Endodermal cell (in vitro differentiated cells): Measurements from ENCODE around the gene APBB1IP. TPM values are rescaled to one million over a fixed set of nuclear protein-coding genes. Genes with fewer than 3 reads are reported as not detected.

ENCODE experiments used
- DNase-seq: peaks from one replicate; pipeline ENCODE4 v3.0.0-alpha.2; 2017
- H3K27ac ChIP-seq: 2 replicates; pipeline ENCODE4 v1.5.1; 2013; ENCODE audit warnings: mild to moderate bottlenecking, low read depth, low read length, moderate library complexity
- H3K27me3 ChIP-seq: 2 replicates; pipeline ENCODE4 v1.6.1; 2013; ENCODE audit warnings: mild to moderate bottlenecking, low read length, moderate library complexity; ENCODE audit not compliant: insufficient read depth, control insufficient read depth, poor library complexity, severe bottlenecking
- H3K36me3 ChIP-seq: 2 replicates; pipeline ENCODE4 v1.7.0; 2013; ENCODE audit warnings: mild to moderate bottlenecking, low read length, moderate library complexity; ENCODE audit not compliant: control insufficient read depth, insufficient read depth
- H3K4me1 ChIP-seq: one replicate; pipeline ENCODE4 v1.7.0; 2013; ENCODE audit warnings: low read length; ENCODE audit not compliant: control insufficient read depth, insufficient read depth
- H3K4me3 ChIP-seq: 2 replicates; pipeline ENCODE4 v1.5.1; 2013; ENCODE audit warnings: mild to moderate bottlenecking, low read length, moderate library complexity
- H3K9ac ChIP-seq: 2 replicates; pipeline ENCODE4 v1.6.1; 2013; ENCODE audit warnings: mild to moderate bottlenecking, low read length, moderate library complexity; ENCODE audit not compliant: poor library complexity, severe bottlenecking; ENCODE audit errors: extremely low read depth
- H3K9me3 ChIP-seq: 2 replicates; pipeline ENCODE4 v1.6.1; 2013; ENCODE audit warnings: mild to moderate bottlenecking, low read length, moderate library complexity; ENCODE audit not compliant: control insufficient read depth
- H3K27ac Mint-ChIP-seq: 2 replicates; pipeline ENCODE4 v1.8.0; 2020; ENCODE audit warnings: mixed read lengths
- H3K27me3 Mint-ChIP-seq: 2 replicates; pipeline ENCODE4 v1.8.0; 2021; ENCODE audit warnings: mild to moderate bottlenecking, mixed read lengths; ENCODE audit not compliant: insufficient read depth
- H3K36me3 Mint-ChIP-seq: 2 replicates; pipeline ENCODE4 v1.8.0; 2020; ENCODE audit warnings: low read depth, mixed read lengths
- H3K4me1 Mint-ChIP-seq: 2 replicates; pipeline ENCODE4 v1.8.0; 2020; ENCODE audit warnings: mixed read lengths
- H3K4me3 Mint-ChIP-seq: 2 replicates; pipeline ENCODE4 v1.8.0; 2020; ENCODE audit warnings: mild to moderate bottlenecking, moderate library complexity, mixed read lengths
- H3K9me3 Mint-ChIP-seq: 2 replicates; pipeline ENCODE4 v1.8.0; 2020; ENCODE audit warnings: mild to moderate bottlenecking, mixed read lengths
- WGBS, 2 experiments: methylation state at CpG; one replicate each; pipeline versions ENCODE4 v1.1.5 to v1.1.7; 2013; ENCODE audit warnings: missing lambda C conversion rate in 2 of 2, mixed read lengths in 1 of 2; ENCODE audit not compliant: insufficient coverage in 1 of 2, insufficient read length in 1 of 2; 5-methylcytosine and 5-hydroxymethylcytosine counted together
- total RNA-seq, 2 donors: library from RNA; stranded (reverse); fragmentation: NEBNext Ultra II Directional in 1 of 2; extraction: Animal tissue kit (Norgen Biotek cat#: 25700) in 1 of 2; gene quantifications; 2 replicates in 1 of 2; 3 replicates in 1 of 2; pipeline ENCODE4 v1.2.1, GENCODE V29; 2021
- TF ChIP-seq, protein P1 (sequence below): fragments of 200-600 bp; sonication (generic); conservative IDR thresholded peaks from 2 replicates; pipeline ENCODE4 v1.5.0; 2021; ENCODE audit warnings: antibody characterized with exemption, mild to moderate bottlenecking

APBB1IP gene
- total RNA-seq, 2 donors from 2014 or later: 0.24 TPM

DNA sequence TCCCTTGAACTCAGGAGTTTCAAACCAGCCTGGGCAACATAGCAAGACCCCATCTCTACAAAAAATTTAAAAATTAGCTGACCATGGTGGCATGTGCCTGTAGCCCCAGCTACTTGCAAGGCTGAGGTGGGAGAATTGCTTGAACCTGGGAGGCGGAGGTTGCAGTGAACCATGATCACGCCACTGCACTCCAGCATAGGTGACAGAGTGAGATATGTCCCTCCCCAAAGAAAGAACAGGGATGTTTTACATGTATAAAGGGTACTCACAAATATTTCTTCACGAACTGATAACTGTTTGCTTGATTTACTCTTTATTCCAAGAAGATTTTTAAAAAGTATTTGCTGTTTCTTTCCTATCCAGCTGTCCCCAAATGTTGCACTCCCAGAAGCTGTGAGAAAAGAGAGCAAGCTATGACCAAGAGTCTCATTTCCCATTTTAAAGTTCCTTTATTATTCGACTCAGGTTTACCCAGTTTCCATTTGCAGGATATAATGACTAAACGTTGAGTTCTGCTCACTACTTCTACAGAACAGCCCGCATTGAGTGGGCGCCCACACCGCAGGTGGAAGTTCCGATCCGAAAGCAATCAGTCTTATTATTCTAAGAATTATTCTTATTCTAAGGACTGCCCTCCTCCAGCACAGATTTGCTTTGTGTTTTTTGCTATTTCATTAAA, 90.7 kb downstream of the APBB1IP start:
- H3K27ac Mint-ChIP-seq: no peak overlapping the region
- no peaks in the 10 kb centered on the region for H3K9me3 Mint-ChIP-seq
- H3K27ac ChIP-seq: no peak overlapping the region
- TF ChIP-seq, protein P1, sequence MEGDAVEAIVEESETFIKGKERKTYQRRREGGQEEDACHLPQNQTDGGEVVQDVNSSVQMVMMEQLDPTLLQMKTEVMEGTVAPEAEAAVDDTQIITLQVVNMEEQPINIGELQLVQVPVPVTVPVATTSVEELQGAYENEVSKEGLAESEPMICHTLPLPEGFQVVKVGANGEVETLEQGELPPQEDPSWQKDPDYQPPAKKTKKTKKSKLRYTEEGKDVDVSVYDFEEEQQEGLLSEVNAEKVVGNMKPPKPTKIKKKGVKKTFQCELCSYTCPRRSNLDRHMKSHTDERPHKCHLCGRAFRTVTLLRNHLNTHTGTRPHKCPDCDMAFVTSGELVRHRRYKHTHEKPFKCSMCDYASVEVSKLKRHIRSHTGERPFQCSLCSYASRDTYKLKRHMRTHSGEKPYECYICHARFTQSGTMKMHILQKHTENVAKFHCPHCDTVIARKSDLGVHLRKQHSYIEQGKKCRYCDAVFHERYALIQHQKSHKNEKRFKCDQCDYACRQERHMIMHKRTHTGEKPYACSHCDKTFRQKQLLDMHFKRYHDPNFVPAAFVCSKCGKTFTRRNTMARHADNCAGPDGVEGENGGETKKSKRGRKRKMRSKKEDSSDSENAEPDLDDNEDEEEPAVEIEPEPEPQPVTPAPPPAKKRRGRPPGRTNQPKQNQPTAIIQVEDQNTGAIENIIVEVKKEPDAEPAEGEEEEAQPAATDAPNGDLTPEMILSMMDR: no peak
- no peaks in the 10 kb centered on the region for H3K27me3 Mint-ChIP-seq
- H3K4me3 ChIP-seq: no peak overlapping the region
- H3K27me3 ChIP-seq: no peaks in the 10 kb centered on the region
- H3K4me1 Mint-ChIP-seq: peaks cover 26% of the 10 kb centered on the region
- H3K4me3 Mint-ChIP-seq: no peak overlapping the region
- H3K9me3 ChIP-seq: no peaks in the 10 kb centered on the region
- no peaks in the 10 kb centered on the region for H3K36me3 Mint-ChIP-seq
- no peaks in the 10 kb centered on the region for H3K36me3 ChIP-seq
- H3K9ac ChIP-seq: no peak overlapping the region
- peaks cover 7% of the 10 kb centered on the region for H3K4me1 ChIP-seq
- 93 to 94% methylated on average over 8 to 10 of the region's 10 CpGs for WGBS, 2 experiments
- no peak for DNase-seq

DNA sequence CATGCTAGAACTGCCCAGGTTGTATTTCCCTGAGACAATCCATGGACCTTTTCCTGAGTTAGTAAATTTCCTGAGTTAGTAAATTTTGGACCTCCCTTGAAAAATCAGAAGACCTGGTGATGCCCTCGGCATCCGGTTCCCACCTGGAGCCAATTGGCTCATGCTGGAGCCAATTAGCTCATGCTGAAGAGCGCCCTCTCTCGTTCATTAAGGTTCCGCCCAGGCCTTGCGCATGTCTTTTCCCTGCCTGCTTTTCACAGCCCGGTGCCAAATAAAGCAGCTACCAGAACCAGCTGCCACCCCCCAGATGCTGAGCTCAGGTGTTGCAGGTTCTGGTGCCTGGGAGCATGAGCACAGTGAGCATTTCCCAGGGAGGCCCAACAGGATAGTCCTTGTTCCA, 96.2 kb downstream of the APBB1IP start:
- Histone ChIP-seq H3K27me3 (no peaks in the 10 kb centered on the region), H3K4me3 (no peak overlapping the region), H3K9ac (no peak overlapping the region), H3K36me3 (no peaks in the 10 kb centered on the region), H3K9me3 (no peaks in the 10 kb centered on the region), H3K4me1 (no peaks in the 10 kb centered on the region), H3K27ac (no peak overlapping the region)
- Mint-ChIP-seq H3K4me1 (peaks cover under 1% of the 10 kb centered on the region), H3K9me3 (no peaks in the 10 kb centered on the region), H3K27ac (no peak overlapping the region), H3K27me3 (no peaks in the 10 kb centered on the region), H3K4me3 (no peak overlapping the region), H3K36me3 (no peaks in the 10 kb centered on the region)
- peak; percentile 85 for DNase-seq
- whole genome bisulfite sequencing, 2 experiments: 79 to 84% methylated on average over 5 to 7 of the region's 7 CpGs
- TF ChIP-seq, protein P1: peak; percentile 73

GRCh38 chr10:26540601-26541000, 102.5 kb downstream of the APBB1IP start:
- Histone ChIP-seq H3K9ac (no peak overlapping the region), H3K9me3 (no peaks in the 10 kb centered on the region), H3K27me3 (no peaks in the 10 kb centered on the region), H3K4me1 (no peaks in the 10 kb centered on the region), H3K36me3 (no peaks in the 10 kb centered on the region), H3K4me3 (no peak overlapping the region), H3K27ac (no peak overlapping the region)
- no peaks in the 10 kb centered on the region for H3K4me1 Mint-ChIP-seq
- TF ChIP-seq, protein P1: no peak
- H3K9me3 Mint-ChIP-seq: no peaks in the 10 kb centered on the region
- 61 to 68% methylated on average over 4 to 5 of the region's 5 CpGs for WGBS, 2 experiments
- no peak for DNase-seq
- H3K27me3 Mint-ChIP-seq: no peaks in the 10 kb centered on the region
- H3K27ac Mint-ChIP-seq: no peak overlapping the region
- no peaks in the 10 kb centered on the region for H3K36me3 Mint-ChIP-seq
- H3K4me3 Mint-ChIP-seq: no peak overlapping the region
